ENCODE measurements around the gene CENPP.

GRCh38 chr9:92325269-92325990, at the start of gene CENPP, which contains the start of gene NOL8:
- no peak for TF ChIP-seq CTCF (IDR thresholded peaks at IDR 0.05; ENCODE audit: low read depth, low read length, missing input control)
- TF ChIP-seq NR2F2 (IDR thresholded peaks at IDR 0.05) = peak; percentile 22
- peak; percentile 82 to 94 for TF ChIP-seq GABPA (IDR thresholded peaks at IDR 0.05 in 1 of 2, conservative IDR thresholded peaks at IDR 0.05 in 1 of 2)
- TF ChIP-seq REST (IDR thresholded peaks at IDR 0.05) = peak; percentile 42
- peak; percentile 58 for TF ChIP-seq YY1 (IDR thresholded peaks at IDR 0.05)
- TF ChIP-seq MAX (IDR thresholded peaks at IDR 0.05) = peak; percentile 99
- TF ChIP-seq ATF3 (IDR thresholded peaks at IDR 0.05) = no peak
- peak; percentile 57 for TF ChIP-seq SP1 (IDR thresholded peaks at IDR 0.05)
- peak; percentile 26 for TF ChIP-seq FOXA1 (IDR thresholded peaks at IDR 0.05)
- peak; percentile 44 for TF ChIP-seq TAF1 (conservative IDR thresholded peaks at IDR 0.05)
